ENCODE measurements around the gene CDC73.
"Not testable (repeated sequence)": the region's sequence is repeated elsewhere in the genome, so short reads cannot be mapped to it uniquely, and the experiment has no call there.

Gene CDC73

GRCh38 chr1:193111641-193112090 is 10.2 kb upstream of the CDC73 start:
- DNase-seq (ENCODE audit: low spot score) = no peak
- TF ChIP-seq CTCF (IDR thresholded peaks at IDR 0.05; ENCODE audit: extremely low read depth, insufficient read depth, missing control alignments) = no peak
- in situ Hi-C loops (cut with MboI; ENCODE audit: low pct_unique_long_range_greater_than_20kb, low sequenced_read_pairs, unreplicated experiment) = no loop called here

GRCh38 chr1:193113258-193113991 is 8.4 kb upstream of the CDC73 start:
- no peak for TF ChIP-seq CTCF (IDR thresholded peaks at IDR 0.05; ENCODE audit: extremely low read depth, insufficient read depth, missing control alignments)
- DNase-seq (ENCODE audit: low spot score) = no peak
- in situ Hi-C loops (cut with MboI; ENCODE audit: low pct_unique_long_range_greater_than_20kb, low sequenced_read_pairs, unreplicated experiment) = no loop called here

GRCh38 chr1:193113992-193114332 is 7.9 kb upstream of the CDC73 start:
- in situ Hi-C loops (cut with MboI; ENCODE audit: low pct_unique_long_range_greater_than_20kb, low sequenced_read_pairs, unreplicated experiment) = no loop called here
- no peak for DNase-seq (ENCODE audit: low spot score)
- TF ChIP-seq CTCF (IDR thresholded peaks at IDR 0.05; ENCODE audit: extremely low read depth, insufficient read depth, missing control alignments) = no peak

GRCh38 chr1:193114485-193115095 is 7.2 kb upstream of the CDC73 start:
- in situ Hi-C loops (cut with MboI; ENCODE audit: low pct_unique_long_range_greater_than_20kb, low sequenced_read_pairs, unreplicated experiment) = no loop called here
- DNase-seq (ENCODE audit: low spot score) = no peak
- no peak for TF ChIP-seq CTCF (IDR thresholded peaks at IDR 0.05; ENCODE audit: extremely low read depth, insufficient read depth, missing control alignments)

GRCh38 chr1:193115629-193116227 is 6.1 kb upstream of the CDC73 start:
- in situ Hi-C loops (cut with MboI; ENCODE audit: low pct_unique_long_range_greater_than_20kb, low sequenced_read_pairs, unreplicated experiment) = no loop called here
- TF ChIP-seq CTCF (IDR thresholded peaks at IDR 0.05; ENCODE audit: extremely low read depth, insufficient read depth, missing control alignments) = no peak

GRCh38 chr1:193117167-193117566 is 4.7 kb upstream of the CDC73 start:
- in situ Hi-C loops (cut with MboI; ENCODE audit: low pct_unique_long_range_greater_than_20kb, low sequenced_read_pairs, unreplicated experiment); DNase-seq (ENCODE audit: low spot score): not testable (repeated sequence)

More at GRCh38 chr1:193115629-193116227, 6.1 kb upstream of the CDC73 start:
- no peak for DNase-seq (ENCODE audit: low spot score)

- no peak for TF ChIP-seq CTCF (IDR thresholded peaks at IDR 0.05; ENCODE audit: extremely low read depth, insufficient read depth, missing control alignments)
- in situ Hi-C loops (cut with MboI; ENCODE audit: low pct_unique_long_range_greater_than_20kb, low sequenced_read_pairs, unreplicated experiment) = no loop called here
- DNase-seq (ENCODE audit: low spot score) = no peak
Measured at GRCh38 chr1:193118194-193118593, 3.6 kb upstream of the CDC73 start.
